SK-N-SH (cell line): Measurements from ENCODE around the gene ANKRD44.

Experiments used
- EP300 ChIP-seq, 2 experiments: IDR thresholded peaks; 2 replicates each; pipeline versions ENCODE4 v1.4.0 to v1.6.1; 2012; ENCODE audit warnings: borderline replicate concordance in 1 of 2, low read depth in 1 of 2, low read length in 1 of 2
- TF ChIP-seq, protein P1 (sequence below): IDR thresholded peaks from 2 replicates; pipeline ENCODE4 v1.4.0; 2012; ENCODE audit warnings: low read depth
- TF ChIP-seq, protein P2 (sequence below): fragments of 200-600 bp; sonication (generic); IDR thresholded peaks from 2 replicates; pipeline ENCODE4 v1.6.1; 2017; ENCODE audit warnings: antibody characterized with exemption, mild to moderate bottlenecking, moderate library complexity

DNA sequence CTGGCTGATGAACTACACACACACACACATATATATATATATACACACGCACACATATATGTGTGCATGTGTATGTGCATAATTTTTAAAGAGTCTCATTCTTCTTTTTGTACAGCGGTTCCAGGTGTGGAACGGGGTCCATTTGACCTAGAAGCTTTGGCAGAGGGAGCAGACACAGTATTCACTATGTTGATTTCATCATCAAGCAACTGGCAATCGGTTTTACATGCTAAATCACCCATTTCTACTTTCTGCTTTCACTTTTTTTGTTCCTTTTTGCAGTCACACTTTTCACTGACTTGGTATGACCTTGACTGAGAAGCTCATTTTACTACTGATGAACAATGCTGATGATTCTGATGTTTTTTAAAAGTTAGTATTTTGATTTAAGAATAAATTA lies 321.1 kb downstream of the ANKRD44 start:
- TF ChIP-seq, protein P1, sequence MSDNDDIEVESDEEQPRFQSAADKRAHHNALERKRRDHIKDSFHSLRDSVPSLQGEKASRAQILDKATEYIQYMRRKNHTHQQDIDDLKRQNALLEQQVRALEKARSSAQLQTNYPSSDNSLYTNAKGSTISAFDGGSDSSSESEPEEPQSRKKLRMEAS = no peak
- TF ChIP-seq EP300 (IDR thresholded peaks at IDR 0.05; ENCODE audit: borderline replicate concordance in 1 of 2, low read depth in 1 of 2, low read length in 1 of 2) = no peak
- TF ChIP-seq, protein P2, sequence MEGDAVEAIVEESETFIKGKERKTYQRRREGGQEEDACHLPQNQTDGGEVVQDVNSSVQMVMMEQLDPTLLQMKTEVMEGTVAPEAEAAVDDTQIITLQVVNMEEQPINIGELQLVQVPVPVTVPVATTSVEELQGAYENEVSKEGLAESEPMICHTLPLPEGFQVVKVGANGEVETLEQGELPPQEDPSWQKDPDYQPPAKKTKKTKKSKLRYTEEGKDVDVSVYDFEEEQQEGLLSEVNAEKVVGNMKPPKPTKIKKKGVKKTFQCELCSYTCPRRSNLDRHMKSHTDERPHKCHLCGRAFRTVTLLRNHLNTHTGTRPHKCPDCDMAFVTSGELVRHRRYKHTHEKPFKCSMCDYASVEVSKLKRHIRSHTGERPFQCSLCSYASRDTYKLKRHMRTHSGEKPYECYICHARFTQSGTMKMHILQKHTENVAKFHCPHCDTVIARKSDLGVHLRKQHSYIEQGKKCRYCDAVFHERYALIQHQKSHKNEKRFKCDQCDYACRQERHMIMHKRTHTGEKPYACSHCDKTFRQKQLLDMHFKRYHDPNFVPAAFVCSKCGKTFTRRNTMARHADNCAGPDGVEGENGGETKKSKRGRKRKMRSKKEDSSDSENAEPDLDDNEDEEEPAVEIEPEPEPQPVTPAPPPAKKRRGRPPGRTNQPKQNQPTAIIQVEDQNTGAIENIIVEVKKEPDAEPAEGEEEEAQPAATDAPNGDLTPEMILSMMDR = no peak
